ENCODE results near the gene SLC19A1.
"Not testable (repeated sequence)": the region's sequence is repeated elsewhere in the genome, so short reads cannot be mapped to it uniquely, and the experiment has no call there.

Gene SLC19A1

DNA sequence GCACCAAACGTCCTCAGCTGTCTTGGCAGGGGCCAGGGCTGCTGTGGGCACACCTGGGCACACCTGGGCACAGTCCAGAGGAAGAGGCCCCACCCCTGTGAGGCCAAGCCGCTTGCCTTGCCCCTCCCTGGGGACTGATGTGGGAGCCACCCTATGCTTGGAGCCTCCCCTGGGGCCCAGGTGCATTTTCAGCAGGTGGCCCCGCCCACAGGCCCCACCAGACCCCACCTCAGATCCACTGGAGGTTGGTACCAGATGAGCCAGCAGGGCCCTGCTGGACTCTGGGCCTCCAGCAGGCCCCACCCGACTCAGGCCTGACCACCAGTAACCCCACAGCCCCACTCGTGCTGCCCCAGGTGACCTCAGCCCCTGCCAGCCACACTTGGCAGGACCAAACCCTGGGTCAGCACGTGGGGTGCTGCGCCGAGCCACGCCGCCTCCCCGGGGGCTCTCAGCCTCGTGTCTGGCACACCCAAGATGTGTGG, 8.8 kb downstream of the SLC19A1 start:
- no peak for DNase-seq (ENCODE audit: low read depth in 2 of 2)

- no peak for DNase-seq (ENCODE audit: low read depth in 2 of 2)
Observed at GRCh38 chr21:45532826-45533360, 9.3 kb downstream of the SLC19A1 start.

GRCh38 chr21:45531393-45532215, 10.6 kb downstream of the SLC19A1 start:
- no peak for DNase-seq (ENCODE audit: low read depth in 2 of 2)

DNA sequence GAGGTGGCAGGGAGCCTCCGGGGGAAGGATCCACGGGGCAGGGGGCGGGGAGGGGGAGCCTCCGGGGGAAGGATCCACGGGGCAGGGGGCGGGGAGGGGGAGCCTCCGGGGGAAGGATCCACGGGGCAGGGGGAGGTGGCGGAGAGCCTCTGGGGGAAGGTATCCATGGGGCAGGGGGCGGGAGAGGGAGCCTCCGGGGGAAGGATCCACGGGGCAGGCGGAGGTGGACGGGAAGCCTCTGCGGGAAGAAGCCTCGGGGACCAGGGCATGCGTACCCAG, 11.2 kb downstream of the SLC19A1 start:
- not testable (repeated sequence) for DNase-seq (ENCODE audit: low read depth in 2 of 2)

DNA sequence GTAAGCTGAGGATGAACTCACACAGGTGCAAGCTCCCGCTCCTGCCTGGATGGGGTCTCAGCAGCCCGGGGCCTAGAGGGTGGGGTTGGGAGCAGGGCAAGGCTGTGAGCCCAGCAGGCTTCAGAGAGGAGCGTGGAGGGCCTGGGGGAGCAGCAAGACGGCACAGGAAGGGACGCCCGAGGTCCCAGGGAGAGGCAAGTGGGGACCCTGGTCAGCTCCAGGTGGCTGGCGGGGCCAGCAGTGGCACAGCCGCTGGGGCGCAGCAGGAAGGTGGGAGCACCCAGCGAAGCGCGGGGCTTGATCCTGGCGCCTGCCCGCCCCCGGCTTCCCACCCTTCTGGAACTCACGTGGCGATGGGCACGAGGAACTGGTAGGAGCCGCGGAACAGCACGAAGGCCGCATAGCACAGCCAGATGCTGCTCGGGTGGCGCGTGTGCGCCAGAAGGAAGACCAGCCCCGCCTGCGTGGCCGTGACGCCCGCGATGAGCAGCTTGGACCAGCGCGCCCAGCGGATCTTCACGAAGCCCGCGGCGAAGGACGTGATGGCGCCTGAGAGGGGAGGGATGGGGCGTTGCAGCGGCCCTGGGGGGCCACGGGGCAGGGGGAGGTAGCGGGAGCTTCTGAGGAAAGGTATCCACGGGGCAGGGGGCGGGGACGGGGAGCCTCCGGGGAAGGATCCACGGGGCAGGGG, 11.7 kb downstream of the SLC19A1 start:
- no peak for DNase-seq (ENCODE audit: low read depth in 2 of 2)

DNA sequence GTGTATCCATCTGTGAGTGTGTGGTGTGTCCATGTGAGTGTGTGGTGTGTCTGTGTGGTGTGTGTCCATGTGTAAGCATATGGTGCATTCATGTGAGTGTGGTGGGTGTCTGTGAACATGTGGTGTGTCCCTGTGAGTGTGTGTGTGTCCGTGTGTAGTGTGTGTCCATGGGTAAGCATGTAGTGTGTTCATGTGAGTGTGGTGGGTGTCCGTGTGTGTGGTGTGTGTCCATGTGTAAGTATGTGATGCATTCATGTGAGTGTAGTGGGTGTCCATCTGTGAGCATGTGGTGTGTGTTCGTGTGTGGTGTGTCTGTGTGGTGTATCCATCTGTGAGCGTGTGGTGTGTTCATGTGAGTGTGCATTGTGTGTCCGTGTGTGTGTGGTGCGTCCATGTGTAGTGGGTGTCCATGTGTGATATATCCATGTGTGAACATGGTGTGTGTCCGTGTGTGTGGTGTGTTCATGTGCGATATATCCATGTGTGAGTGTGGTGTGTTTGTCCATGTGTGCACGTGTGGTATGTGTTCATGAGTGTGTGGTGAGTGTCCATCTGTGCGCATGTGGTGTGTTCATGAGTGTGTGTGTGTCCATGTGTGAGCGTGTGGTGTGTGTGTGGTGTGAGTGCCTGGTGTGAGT, 12.3 kb downstream of the SLC19A1 start:
- no peak for DNase-seq (ENCODE audit: low read depth in 2 of 2)

DNA sequence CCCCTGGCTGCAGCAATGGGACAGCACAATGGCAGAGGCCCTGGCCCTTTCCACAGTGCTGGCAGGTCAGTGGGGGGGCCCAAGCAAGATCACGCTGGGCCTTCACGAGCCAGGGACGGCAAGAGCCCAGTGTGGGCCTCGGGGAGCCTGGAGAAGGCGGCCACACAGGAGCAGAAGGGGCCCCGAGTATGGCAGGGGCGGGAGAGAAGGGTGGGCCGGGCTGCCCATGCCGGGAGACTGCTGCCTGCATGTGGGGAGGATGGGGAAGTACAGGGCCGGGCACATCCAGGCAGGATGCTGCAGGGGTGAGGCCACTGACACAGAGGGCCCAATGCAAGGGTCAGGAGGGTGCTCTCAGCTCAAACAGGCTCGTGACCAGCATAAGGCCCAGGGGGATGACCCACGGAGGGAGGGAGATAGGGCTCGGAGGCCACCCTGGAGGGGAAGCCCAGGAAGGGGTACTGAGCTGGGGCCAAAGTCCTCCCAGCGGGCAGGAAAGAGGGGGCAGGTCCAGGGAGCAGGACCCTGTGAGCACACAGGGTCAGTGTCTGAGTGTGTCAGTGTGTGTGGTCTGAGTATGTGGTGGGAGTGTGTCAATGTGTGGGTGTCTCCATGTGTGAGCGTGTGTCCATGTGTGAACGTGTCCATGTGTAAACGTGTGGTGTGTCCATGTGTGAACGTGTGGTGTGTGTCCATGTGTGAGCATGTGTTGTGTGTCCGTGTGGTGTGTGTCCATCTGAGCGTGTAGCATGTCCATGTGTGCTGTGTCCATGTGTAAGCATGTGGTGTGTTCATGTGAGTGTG, 13.1 kb downstream of the SLC19A1 start:
- no peak for DNase-seq (ENCODE audit: low read depth in 2 of 2)

- no peak for DNase-seq (ENCODE audit: low read depth in 2 of 2)
Observed at GRCh38 chr21:45528028-45528705, 14.1 kb downstream of the SLC19A1 start.

GRCh38 chr21:45527151-45527999, 14.9 kb downstream of the SLC19A1 start:
- DNase-seq (ENCODE audit: low read depth in 2 of 2) = not testable (repeated sequence)

DNA sequence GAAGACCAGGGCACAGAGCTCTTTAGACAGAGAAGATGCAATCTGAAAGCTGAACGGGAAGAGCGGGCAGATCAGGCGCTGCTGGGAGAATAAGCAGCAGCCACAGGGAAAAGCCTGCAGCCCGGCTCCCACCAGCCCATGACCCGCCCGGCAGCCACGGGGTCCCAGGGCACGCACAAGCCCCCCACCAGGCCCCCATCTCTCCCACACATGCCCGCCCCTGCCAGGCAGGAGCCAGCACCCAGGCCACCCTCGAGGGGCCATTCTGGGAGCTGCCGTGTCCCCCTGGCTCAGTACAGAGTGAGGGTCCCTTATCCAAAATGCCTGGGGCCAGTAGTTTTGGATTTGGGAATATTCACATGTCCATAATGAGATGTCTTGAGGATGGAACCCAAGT, 16.3 kb downstream of the SLC19A1 start:
- no peak for DNase-seq (ENCODE audit: low read depth in 2 of 2)

GRCh38 chr21:45525153-45525909, 16.9 kb downstream of the SLC19A1 start:
- DNase-seq (ENCODE audit: low read depth in 2 of 2) = no peak

DNA sequence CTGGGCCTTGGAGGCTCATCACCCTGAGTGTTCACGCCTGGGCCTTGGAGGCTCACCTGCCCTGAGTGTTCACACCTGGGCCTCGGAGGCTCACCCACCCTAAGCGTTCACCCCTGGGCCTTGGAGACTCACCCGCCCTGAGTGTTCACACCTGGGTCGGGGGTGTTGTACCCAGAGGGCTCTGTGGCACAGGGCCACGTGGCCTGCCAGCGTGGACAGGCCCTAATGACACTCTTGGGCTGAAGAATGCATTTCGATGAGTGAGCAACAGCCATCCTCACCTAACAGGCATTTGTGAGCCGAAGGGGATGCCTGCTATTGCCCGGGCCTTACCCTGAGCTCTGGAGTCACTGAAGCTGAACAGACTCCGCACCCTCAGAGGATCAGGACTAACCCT, 17.5 kb downstream of the SLC19A1 start:
- no peak for DNase-seq (ENCODE audit: low read depth in 2 of 2)

GRCh38 chr21:45523411-45524101, 18.7 kb downstream of the SLC19A1 start:
- no peak for DNase-seq (ENCODE audit: low read depth in 2 of 2)

DNA sequence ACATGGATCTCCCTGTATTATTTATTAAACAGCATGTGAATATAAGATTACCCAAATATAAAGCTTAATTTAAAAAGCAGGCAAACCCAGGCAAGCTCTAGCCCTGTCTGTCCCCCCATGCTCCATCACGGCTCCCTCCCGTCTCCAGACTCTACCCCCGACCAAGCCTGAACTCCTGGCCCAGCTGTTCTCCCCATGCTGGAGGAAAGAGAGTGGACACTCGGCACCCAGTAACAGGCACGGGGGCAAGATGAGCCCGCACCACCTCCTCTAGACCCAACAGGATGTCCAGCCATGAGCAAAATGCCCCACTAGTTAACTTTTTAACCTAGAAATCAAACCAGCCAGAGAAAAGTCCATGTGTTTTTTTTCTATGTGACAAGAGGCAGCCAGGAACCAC, 19.3 kb downstream of the SLC19A1 start:
- no peak for DNase-seq (ENCODE audit: low read depth in 2 of 2)

DNA sequence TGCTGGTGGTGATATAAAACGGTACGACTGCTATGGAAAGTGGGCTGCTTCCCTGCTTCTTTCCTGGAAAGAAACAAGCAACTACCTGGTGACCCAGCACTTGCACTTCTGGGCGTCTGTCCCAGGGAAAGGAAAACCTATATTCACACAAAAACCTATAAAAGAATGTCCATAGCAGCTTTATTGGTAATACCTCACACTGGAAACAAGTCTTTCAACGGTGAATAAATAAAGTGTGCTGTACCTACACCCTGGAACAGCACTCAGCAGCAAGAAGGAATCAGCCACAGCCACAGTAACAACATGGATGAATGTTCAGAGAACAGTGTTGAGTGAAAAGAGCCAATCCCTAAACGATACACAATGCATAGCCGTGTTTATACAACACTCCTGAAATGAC, 19.9 kb downstream of the SLC19A1 start:
- DNase-seq (ENCODE audit: low read depth in 2 of 2) = no peak

DNA sequence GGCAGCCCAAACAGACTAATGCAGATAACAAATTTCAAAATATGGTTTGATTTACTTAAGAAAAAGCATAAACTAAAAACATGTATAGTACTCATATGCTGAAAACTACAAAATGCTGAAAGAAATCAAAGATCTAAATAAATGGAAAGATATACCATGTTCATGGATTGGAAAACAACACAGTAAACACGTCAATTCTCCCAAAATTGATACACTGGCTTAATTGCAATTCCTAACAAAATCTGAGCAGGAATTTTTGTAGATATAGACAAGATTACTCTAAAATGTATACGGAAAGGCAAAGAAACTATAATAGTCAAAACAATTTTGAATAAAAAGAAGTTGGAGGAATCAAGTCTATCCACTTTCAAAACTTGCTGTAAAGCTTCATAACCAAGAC, 21.0 kb downstream of the SLC19A1 start:
- DNase-seq (ENCODE audit: low read depth in 2 of 2) = no peak

GRCh38 chr21:45519182-45519581, 23.1 kb downstream of the SLC19A1 start:
- no peak for DNase-seq (ENCODE audit: low read depth in 2 of 2)

GRCh38 chr21:45518742-45519141, 23.5 kb downstream of the SLC19A1 start:
- no peak for DNase-seq (ENCODE audit: low read depth in 2 of 2)
